Sigmoid colon (tissue), 7 donors: Measurements from ENCODE around the gene CDK19. TPM values are rescaled to one million over a fixed set of nuclear protein-coding genes. Genes with fewer than 3 reads are reported as not detected.
"Not testable (repeated sequence)": the region's sequence is repeated elsewhere in the genome, so short reads cannot be mapped to it uniquely, and the experiment has no call there.

Experiments used
- DNase-seq: peaks from one replicate; pipeline ENCODE4 v3.0.0-alpha.2; 2019
- H3K27ac ChIP-seq, 4 donors: fragments of 200-600 bp; sonication (generic); one replicate each; pipeline ENCODE4 v1.5.1; 2016 to 2019; ENCODE audit warnings: mild to moderate bottlenecking in 1 of 4
- H3K27me3 ChIP-seq, 3 donors: fragments of 200-600 bp; sonication (generic); one replicate each; pipeline ENCODE4 v1.5.1; 2019; ENCODE audit warnings: mild to moderate bottlenecking in 1 of 3
- H3K36me3 ChIP-seq, 4 donors: fragments of 200-600 bp; sonication (generic); one replicate each; pipeline ENCODE4 v1.5.1; 2016 to 2019
- H3K4me1 ChIP-seq, 4 donors: fragments of 200-600 bp; sonication (generic); one replicate each; pipeline ENCODE4 v1.5.1; 2017 to 2019
- H3K4me3 ChIP-seq, 4 donors: fragments of 200-600 bp; sonication (generic); one replicate each; pipeline ENCODE4 v1.5.1; 2017 to 2019; ENCODE audit warnings: mild to moderate bottlenecking in 2 of 4, moderate library complexity in 1 of 4
- H3K9me3 ChIP-seq, 4 donors: fragments of 200-600 bp in 3 of 4; sonication (generic) in 3 of 4; one replicate each; pipeline versions ENCODE4 v1.5.1 to v1.6.1; 2013 to 2019
- EP300 ChIP-seq, 4 donors: sonication (generic); formaldehyde crosslinking; IDR thresholded peaks; one replicate each; pipeline ENCODE4 v1.6.1; 2017; ENCODE audit warnings: antibody characterized with exemption in 4 of 4
- POLR2A ChIP-seq, 2 donors: fragments of 450-650 bp; IDR thresholded peaks; one replicate each; pipeline ENCODE4 v1.6.1; 2016; ENCODE audit warnings: antibody characterized with exemption in 2 of 2, mild to moderate bottlenecking in 2 of 2, moderate library complexity in 2 of 2
- POLR2AphosphoS5 ChIP-seq, 4 donors: sonication (generic); formaldehyde crosslinking; IDR thresholded peaks; one replicate each; pipeline ENCODE4 v1.6.1; 2017; ENCODE audit warnings: antibody characterized with exemption in 4 of 4
- WGBS, 2 donors: extraction: QIAGEN DNeasy Blood & Tissue Kit; methylation state at CpG; one replicate each; pipeline ENCODE4 v1.1.7; 2013; 5-methylcytosine and 5-hydroxymethylcytosine counted together
- intact Hi-C: fragments of 100-400 bp; cut with DNase I; formaldehyde crosslinking; loops from one replicate; pipeline ENCODE4 v1.15.1; 2023
- polyA plus RNA-seq, 3 donors: library from polyadenylated mRNA; stranded (reverse); fragments of 200-250 nt; gene quantifications; one replicate each; pipeline ENCODE4 v1.2.3, GENCODE V29; 2013
- total RNA-seq, 4 donors: library from RNA; depleted of rRNA; stranded (reverse); fragments of >200 nt; gene quantifications; one replicate each; pipeline ENCODE4 v1.1.0, GENCODE V29; 2016
- TF ChIP-seq, protein P1 (sequence below), 4 experiments: fragments of 450-650 bp in 3 of 4; fragments of 200-600 bp in 1 of 4; IDR thresholded peaks; one replicate each; pipeline ENCODE4 v1.5.1; 2016 to 2019; ENCODE audit warnings: antibody characterized with exemption in 4 of 4, mild to moderate bottlenecking in 3 of 4, moderate library complexity in 2 of 4
- donor health status: healthy with polysubstance abuse.
- donor health status: Bipolar disorder and iron deficiency.
- donor health status: healthy.

CDK19 gene
- total and polyA plus RNA-seq, 7 donors, result 6.7 to 17.8 (median 12.1) TPM

DNA sequence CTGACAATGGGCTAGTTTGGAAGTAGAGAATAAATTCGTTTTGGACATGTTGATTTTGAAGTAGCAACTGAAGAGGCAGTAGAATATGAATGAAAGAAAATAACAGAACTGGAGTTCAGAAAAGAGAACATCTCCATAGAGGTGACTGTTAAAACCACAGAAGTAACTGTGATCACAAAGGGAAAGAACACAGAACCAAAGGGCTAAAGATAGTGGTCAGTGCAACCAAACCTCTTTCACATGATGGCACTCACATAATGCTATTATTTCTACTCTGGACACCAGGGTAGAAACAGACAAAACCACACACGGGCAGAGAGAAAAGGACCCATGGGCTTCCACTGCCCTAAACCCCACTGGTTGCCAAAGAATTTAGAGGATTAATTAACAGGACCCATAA lies 58.5 kb downstream of the CDK19 start:
- WGBS, 2 donors, result 81 to 85% methylated on average over 2 of the region's 2 CpGs
- Histone ChIP-seq H3K4me1 (no peaks in the 10 kb centered on the region), H3K4me3 (no peak overlapping the region), H3K9me3 (no peaks in the 10 kb centered on the region), H3K36me3 (no peaks in the 10 kb centered on the region), H3K27ac (no peak overlapping the region), H3K27me3 (no peaks in the 10 kb centered on the region)
- TF ChIP-seq, protein P1, sequence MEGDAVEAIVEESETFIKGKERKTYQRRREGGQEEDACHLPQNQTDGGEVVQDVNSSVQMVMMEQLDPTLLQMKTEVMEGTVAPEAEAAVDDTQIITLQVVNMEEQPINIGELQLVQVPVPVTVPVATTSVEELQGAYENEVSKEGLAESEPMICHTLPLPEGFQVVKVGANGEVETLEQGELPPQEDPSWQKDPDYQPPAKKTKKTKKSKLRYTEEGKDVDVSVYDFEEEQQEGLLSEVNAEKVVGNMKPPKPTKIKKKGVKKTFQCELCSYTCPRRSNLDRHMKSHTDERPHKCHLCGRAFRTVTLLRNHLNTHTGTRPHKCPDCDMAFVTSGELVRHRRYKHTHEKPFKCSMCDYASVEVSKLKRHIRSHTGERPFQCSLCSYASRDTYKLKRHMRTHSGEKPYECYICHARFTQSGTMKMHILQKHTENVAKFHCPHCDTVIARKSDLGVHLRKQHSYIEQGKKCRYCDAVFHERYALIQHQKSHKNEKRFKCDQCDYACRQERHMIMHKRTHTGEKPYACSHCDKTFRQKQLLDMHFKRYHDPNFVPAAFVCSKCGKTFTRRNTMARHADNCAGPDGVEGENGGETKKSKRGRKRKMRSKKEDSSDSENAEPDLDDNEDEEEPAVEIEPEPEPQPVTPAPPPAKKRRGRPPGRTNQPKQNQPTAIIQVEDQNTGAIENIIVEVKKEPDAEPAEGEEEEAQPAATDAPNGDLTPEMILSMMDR (IDR thresholded peaks at IDR 0.05), result no peak
- no peak for TF ChIP-seq EP300 (IDR thresholded peaks at IDR 0.05)
- TF ChIP-seq POLR2AphosphoS5 (IDR thresholded peaks at IDR 0.05), result no peak
- TF ChIP-seq POLR2A (IDR thresholded peaks at IDR 0.05), result no peak
- intact Hi-C loops, result no loop called here
- no peak for DNase-seq

DNA sequence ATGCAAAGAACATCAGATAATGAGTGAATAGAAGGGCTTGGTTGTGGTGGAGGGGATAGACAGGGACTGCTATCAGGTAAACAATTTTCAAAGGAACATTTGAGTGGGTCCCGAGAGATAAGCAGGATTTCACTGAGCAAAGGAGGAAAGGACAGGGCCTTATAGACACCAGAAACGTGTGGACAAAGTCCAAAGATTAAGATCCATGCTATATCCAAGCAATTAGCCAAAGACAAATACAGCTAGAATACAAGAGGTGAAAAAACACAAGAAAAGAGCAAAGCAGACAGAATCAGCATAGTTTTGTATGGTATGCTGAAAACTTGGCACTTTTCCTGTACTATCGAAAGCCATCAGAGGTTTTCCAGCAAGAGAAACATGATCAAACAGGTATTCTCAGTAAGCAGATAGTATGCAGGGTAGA lies 59.8 kb downstream of the CDK19 start:
- Histone ChIP-seq H3K9me3 (no peaks in the 10 kb centered on the region), H3K27ac (no peak overlapping the region), H3K36me3 (no peaks in the 10 kb centered on the region), H3K4me3 (no peak overlapping the region), H3K27me3 (no peaks in the 10 kb centered on the region), H3K4me1 (no peaks in the 10 kb centered on the region)
- intact Hi-C loops, result no loop called here
- DNase-seq, result no peak
- TF ChIP-seq, protein P1 (IDR thresholded peaks at IDR 0.05), result no peak
- no peak for TF ChIP-seq EP300 (IDR thresholded peaks at IDR 0.05)
- TF ChIP-seq POLR2A (IDR thresholded peaks at IDR 0.05), result no peak
- no peak for TF ChIP-seq POLR2AphosphoS5 (IDR thresholded peaks at IDR 0.05)
- 23 to 71% methylated on average over 3 of the region's 3 CpGs for WGBS, 2 donors

DNA sequence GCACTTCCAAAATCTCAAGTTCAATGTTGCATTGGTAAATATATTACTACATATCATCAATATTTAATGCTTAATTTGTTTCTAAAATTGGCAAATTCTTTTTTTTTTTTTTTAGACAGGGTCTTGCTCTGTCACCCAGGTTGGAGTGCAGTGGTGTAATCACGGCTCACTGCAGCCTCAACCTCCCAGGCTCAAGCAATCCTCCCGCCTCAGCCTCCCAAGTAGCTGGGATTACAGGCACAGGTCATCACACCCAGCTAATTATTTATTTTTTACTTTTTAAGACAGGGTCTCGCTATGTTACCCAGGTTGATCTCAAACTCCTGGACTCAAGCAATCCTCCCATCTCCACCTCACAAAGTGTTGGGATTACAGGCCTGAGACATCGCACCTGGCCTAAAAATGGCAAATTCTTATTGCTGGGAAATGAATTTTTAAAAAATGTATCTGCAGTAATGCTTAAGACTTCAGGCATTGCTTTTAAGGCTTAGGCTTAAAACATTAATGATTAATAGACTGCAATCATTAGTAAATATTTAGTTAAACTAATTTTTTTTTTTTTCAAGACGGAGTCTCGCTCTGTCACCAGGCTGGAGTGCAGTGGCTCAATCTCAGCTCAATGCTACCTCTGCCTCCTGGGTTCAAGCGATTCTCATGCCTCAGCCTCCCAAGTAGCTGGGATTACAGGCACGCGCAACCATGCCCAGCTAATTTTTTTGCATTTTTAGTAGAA lies 61.2 kb downstream of the CDK19 start:
- 96 to 97% methylated on average over 9 of the region's 9 CpGs for WGBS, 2 donors
- intact Hi-C loops, H3K4me3 ChIP-seq, H3K4me1 ChIP-seq, H3K27me3 ChIP-seq, H3K36me3 ChIP-seq, DNase-seq, H3K9me3 ChIP-seq, H3K27ac ChIP-seq: not testable (repeated sequence)

DNA sequence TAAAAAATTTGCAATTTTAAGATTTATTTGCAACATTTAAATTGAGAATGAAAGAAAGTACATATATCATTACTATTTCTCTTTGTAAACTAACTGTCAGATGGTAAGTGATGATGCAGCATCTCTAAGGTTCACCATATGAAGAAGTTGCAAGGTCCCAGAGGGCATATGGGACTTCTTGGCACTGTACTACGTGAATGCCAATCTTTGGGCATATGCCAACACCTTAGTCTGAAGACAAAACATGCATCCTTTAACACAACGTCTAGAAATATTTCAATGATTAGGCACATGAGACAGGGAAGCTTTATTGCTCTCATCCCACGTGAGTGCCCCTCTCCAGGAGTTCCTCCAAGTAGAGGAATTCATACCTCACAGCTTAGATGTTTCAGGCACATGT lies 66.8 kb downstream of the CDK19 start:
- intact Hi-C loops, result no loop called here
- WGBS, 2 donors, result 40 to 58% methylated on average over 3 of the region's 3 CpGs

DNA sequence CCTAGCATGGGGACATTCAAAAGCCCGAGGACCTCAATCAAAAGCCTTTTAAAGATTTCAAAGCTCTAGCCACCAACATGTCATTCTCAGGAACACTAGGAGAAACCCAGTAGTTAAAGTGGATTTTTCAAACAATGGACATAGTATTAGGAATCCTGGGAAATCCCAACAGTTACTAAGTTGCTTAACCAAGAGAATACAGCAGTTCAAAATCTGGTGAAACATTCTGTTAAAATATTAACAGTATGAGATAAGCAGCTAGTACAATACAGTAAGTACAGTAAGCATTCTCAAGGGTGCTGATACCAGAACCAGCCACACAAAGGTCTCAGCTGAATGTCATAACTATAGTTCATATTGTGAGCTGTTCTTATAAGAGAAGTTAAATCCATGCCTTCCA lies 68.6 kb downstream of the CDK19 start:
- 13 to 72% methylated on average over 1 of the region's 1 CpG for WGBS, 2 donors
- intact Hi-C loops, result no loop called here

More for the DNA sequence above, 66.8 kb downstream of the CDK19 start:
- Histone ChIP-seq H3K36me3 (no peaks in the 10 kb centered on the region), H3K4me1 (no peaks in the 10 kb centered on the region), H3K27ac (no peak overlapping the region), H3K9me3 (no peaks in the 10 kb centered on the region), H3K27me3 (no peaks in the 10 kb centered on the region), H3K4me3 (no peak overlapping the region)
- DNase-seq, result no peak
- TF ChIP-seq, protein P1 (IDR thresholded peaks at IDR 0.05), result no peak
- no peak for TF ChIP-seq EP300 (IDR thresholded peaks at IDR 0.05)
- no peak for TF ChIP-seq POLR2AphosphoS5 (IDR thresholded peaks at IDR 0.05)
- TF ChIP-seq POLR2A (IDR thresholded peaks at IDR 0.05), result no peak

More for the DNA sequence above, 68.6 kb downstream of the CDK19 start:
- Histone ChIP-seq H3K27ac (no peak overlapping the region), H3K4me3 (no peak overlapping the region), H3K9me3 (peaks cover 0 to 4% (median 2%) of the 10 kb centered on the region in 4 donors), H3K4me1 (no peaks in the 10 kb centered on the region), H3K27me3 (no peaks in the 10 kb centered on the region), H3K36me3 (peaks cover 0 to 8% (median 2%) of the 10 kb centered on the region in 4 donors)
- TF ChIP-seq POLR2AphosphoS5 (IDR thresholded peaks at IDR 0.05) (no peak), POLR2A (IDR thresholded peaks at IDR 0.05) (no peak), EP300 (IDR thresholded peaks at IDR 0.05) (no peak)
- TF ChIP-seq, protein P1 (IDR thresholded peaks at IDR 0.05), result no peak
- no peak for DNase-seq
